ENCODE measurements around the gene PDE1C.
"Not testable (repeated sequence)": the region's sequence is repeated elsewhere in the genome, so short reads cannot be mapped to it uniquely, and the experiment has no call there.

Gene PDE1C

GRCh38 chr7:32042900-32043299 lies 27.3 kb downstream of the PDE1C start:
- no peak for DNase-seq

GRCh38 chr7:32039000-32039756 lies 31.0 kb downstream of the PDE1C start:
- DNase-seq: no peak

GRCh38 chr7:32037650-32038198 lies 32.5 kb downstream of the PDE1C start:
- DNase-seq: no peak

- peak; percentile 65 for DNase-seq
Observed at GRCh38 chr7:32036557-32036956, 33.6 kb downstream of the PDE1C start.

GRCh38 chr7:32034052-32034451 lies 36.2 kb downstream of the PDE1C start:
- no peak for DNase-seq

GRCh38 chr7:32033006-32033405 lies 37.2 kb downstream of the PDE1C start:
- no peak for DNase-seq

- no peak for DNase-seq
Observed at GRCh38 chr7:32032211-32032610, 38.0 kb downstream of the PDE1C start.

- DNase-seq: no peak
Observed at GRCh38 chr7:32030904-32031692, 39.1 kb downstream of the PDE1C start.

GRCh38 chr7:32026083-32026425 lies 44.2 kb downstream of the PDE1C start:
- no peak for DNase-seq

- DNase-seq: no peak
Observed at GRCh38 chr7:32025381-32026082, 44.7 kb downstream of the PDE1C start.

- DNase-seq: no peak
Observed at GRCh38 chr7:32023376-32023775, 46.8 kb downstream of the PDE1C start.

- no peak for DNase-seq
Observed at GRCh38 chr7:32022966-32023365, 47.2 kb downstream of the PDE1C start.

- no peak for DNase-seq
Observed at GRCh38 chr7:32020551-32021159, 49.6 kb downstream of the PDE1C start.

GRCh38 chr7:32018845-32019578 lies 51.2 kb downstream of the PDE1C start:
- no peak for DNase-seq

GRCh38 chr7:32015133-32015532 lies 55.1 kb downstream of the PDE1C start:
- no peak for DNase-seq

- not testable (repeated sequence) for DNase-seq
Observed at GRCh38 chr7:32013471-32013870, 56.7 kb downstream of the PDE1C start.

GRCh38 chr7:32005577-32005976 lies 64.6 kb downstream of the PDE1C start:
- DNase-seq: no peak

GRCh38 chr7:32001948-32002347 lies 68.3 kb downstream of the PDE1C start:
- no peak for DNase-seq

- DNase-seq: no peak
Observed at GRCh38 chr7:31997423-31997822, 72.8 kb downstream of the PDE1C start.

- DNase-seq: no peak
Observed at GRCh38 chr7:31995134-31995533, 75.1 kb downstream of the PDE1C start.

GRCh38 chr7:31991846-31992245 lies 78.4 kb downstream of the PDE1C start:
- DNase-seq: no peak

- DNase-seq: no peak
Observed at GRCh38 chr7:31991406-31991805, 78.8 kb downstream of the PDE1C start.

All from OCI-M1 (cell line).